H1 (cell line): ENCODE measurements around the gene CDC40. TPM values are rescaled to one million over a fixed set of nuclear protein-coding genes. Genes with fewer than 3 reads are reported as not detected.

ENCODE experiments used
- CTCF ChIA-PET: fragments of 300-600 bp; sonication (Branson Sonifier 250); formaldehyde crosslinking; loops from one replicate; lab custom pipeline; 2021; ENCODE audit not compliant: partially characterized antibody; lab: Charles Lee
- POLR2A ChIA-PET: fragments of 300-600 bp; sonication (Branson Sonifier 250); formaldehyde crosslinking; loops from one replicate; lab custom pipeline; 2021; ENCODE audit warnings: inconsistent platforms; ENCODE audit not compliant: partially characterized antibody; lab: Charles Lee
- DNase-seq, 2 experiments: peaks; one replicate each; pipeline versions ENCODE4 v3.0.0 to v3.0.0-alpha.2; 2010 to 2022; ENCODE audit warnings: low spot score in 2 of 2, low read depth in 1 of 2, mixed read lengths in 1 of 2
- FAIRE-seq: peaks from 2 replicates; lab custom pipeline; 2011; peaks lifted over from hg19 to GRCh38; lab: Jason Lieb, UNC
- H2AFZ ChIP-seq: 2 replicates; pipeline ENCODE4 v1.8.1; 2012; ENCODE audit warnings: low read length, inconsistent platforms
- H2AK5ac ChIP-seq: 2 replicates; pipeline ENCODE4 v1.6.1; 2013; ENCODE audit warnings: low read depth, low read length
- H2BK120ac ChIP-seq: replicated peaks from 2 replicates; pipeline ENCODE3; 2013; ENCODE audit warnings: low read depth, low read length, inconsistent platforms
- H2BK12ac ChIP-seq: 2 replicates; pipeline ENCODE4 v1.6.1; 2013; ENCODE audit warnings: low read depth, low read length
- H2BK15ac ChIP-seq: 2 replicates; pipeline ENCODE4 v1.6.1; 2013; ENCODE audit warnings: low read length
- H2BK20ac ChIP-seq: 2 replicates; pipeline ENCODE4 v1.6.1; 2013; ENCODE audit warnings: low read length
- H2BK5ac ChIP-seq: 2 replicates; pipeline ENCODE4 v1.6.1; 2013; ENCODE audit warnings: low read depth, low read length
- H3K14ac ChIP-seq: 2 replicates; pipeline ENCODE4 v1.6.1; 2013; ENCODE audit warnings: inconsistent platforms; ENCODE audit not compliant: insufficient read length
- H3K18ac ChIP-seq: 2 replicates; pipeline ENCODE4 v1.6.1; 2013; ENCODE audit warnings: low read length; ENCODE audit errors: extremely low read depth
- H3K23ac ChIP-seq: 2 replicates; pipeline ENCODE4 v1.6.1; 2013; ENCODE audit warnings: inconsistent platforms; ENCODE audit not compliant: insufficient read length
- H3K23me2 ChIP-seq: 2 replicates; pipeline ENCODE4 v1.6.1; 2013; ENCODE audit warnings: low read depth, low read length
- H3K27ac ChIP-seq: 2 replicates; pipeline ENCODE4 v1.6.1; 2011; ENCODE audit warnings: low read depth, low read length, inconsistent platforms
- H3K27me3 ChIP-seq, 4 experiments: replicated peaks in 1 of 4; 1 replicate in 1 of 4; 2 replicates in 3 of 4; pipeline versions ENCODE4 v1.6.1 to v1.8.1; 2011 to 2013; ENCODE audit warnings: low read length in 3 of 4, mild to moderate bottlenecking in 3 of 4, inconsistent platforms in 2 of 4, mixed read lengths in 2 of 4, moderate library complexity in 1 of 4; ENCODE audit not compliant: control insufficient read depth in 3 of 4, insufficient read depth in 3 of 4; ENCODE audit errors: extremely low read depth in 1 of 4
- H3K36me3 ChIP-seq, 4 experiments: 2 replicates each; pipeline versions ENCODE4 v1.6.1 to v1.8.1; 2011 to 2013; ENCODE audit warnings: mild to moderate bottlenecking in 4 of 4, low read length in 3 of 4, moderate library complexity in 2 of 4, control low read depth in 1 of 4, inconsistent platforms in 1 of 4; ENCODE audit not compliant: insufficient read depth in 4 of 4, control insufficient read depth in 2 of 4
- H3K4ac ChIP-seq: replicated peaks from 2 replicates; pipeline ENCODE3; 2013; ENCODE audit warnings: low read length, low read depth, mixed read lengths, inconsistent platforms; ENCODE audit not compliant: insufficient read length
- H3K4me1 ChIP-seq, 4 experiments: replicated peaks in 1 of 4; 1 replicate in 1 of 4; 2 replicates in 3 of 4; pipeline versions ENCODE4 v1.6.1 to v1.8.1; 2011 to 2013; ENCODE audit warnings: low read length in 3 of 4, inconsistent platforms in 2 of 4, mixed read lengths in 1 of 4; ENCODE audit not compliant: insufficient read depth in 4 of 4, control insufficient read depth in 3 of 4
- H3K4me2 ChIP-seq, 2 experiments: 2 replicates each; pipeline versions ENCODE4 v1.6.1 to v1.8.1; 2011 to 2013; ENCODE audit warnings: low read depth in 2 of 2, low read length in 2 of 2, control low read depth in 1 of 2, inconsistent platforms in 1 of 2, mild to moderate bottlenecking in 1 of 2; ENCODE audit not compliant: insufficient read depth in 1 of 2
- H3K4me3 ChIP-seq, 4 experiments: fragments of 200-600, 300-600 bp in 1 of 4; sonication (generic), shearing (Covaris generic), sonication (Bioruptor Twin) in 1 of 4; 2 replicates each; pipeline versions ENCODE4 v1.5.1 to v1.8.1; 2011 to 2016; ENCODE audit warnings: low read length in 4 of 4, low read depth in 3 of 4, control low read depth in 2 of 4, inconsistent platforms in 2 of 4, mild to moderate bottlenecking in 2 of 4, mixed read lengths in 1 of 4, moderate library complexity in 1 of 4; ENCODE audit not compliant: insufficient read depth in 2 of 4; ENCODE audit errors: extremely low read depth in 1 of 4
- H3K56ac ChIP-seq: replicated peaks from 2 replicates; pipeline ENCODE3; 2013; ENCODE audit warnings: low read depth, mild to moderate bottlenecking, mixed read lengths, low read length, inconsistent platforms; ENCODE audit not compliant: insufficient read length
- H3K79me1 ChIP-seq: 2 replicates; pipeline ENCODE4 v1.6.1; 2013; ENCODE audit warnings: low read depth, low read length, control low read depth
- H3K79me2 ChIP-seq, 2 experiments: 2 replicates each; pipeline versions ENCODE4 v1.6.1 to v1.8.1; 2012 to 2013; ENCODE audit warnings: low read length in 2 of 2, mild to moderate bottlenecking in 2 of 2, inconsistent platforms in 1 of 2; ENCODE audit not compliant: insufficient read depth in 2 of 2, control insufficient read depth in 1 of 2
- H3K9ac ChIP-seq, 4 experiments: replicated peaks in 1 of 4; 1 replicate in 1 of 4; 2 replicates in 3 of 4; pipeline versions ENCODE4 v1.6.1 to v1.8.1; 2011 to 2013; ENCODE audit warnings: low read depth in 3 of 4, low read length in 3 of 4, control low read depth in 2 of 4, mild to moderate bottlenecking in 2 of 4, moderate library complexity in 2 of 4, inconsistent platforms in 1 of 4; ENCODE audit errors: extremely low read depth in 1 of 4
- H3K9me3 ChIP-seq, 2 experiments: 2 replicates each; pipeline versions ENCODE4 v1.6.1 to v1.8.1; 2012 to 2013; ENCODE audit warnings: mild to moderate bottlenecking in 2 of 2, moderate library complexity in 2 of 2, control low read depth in 1 of 2, inconsistent platforms in 1 of 2, low read depth in 1 of 2, low read length in 1 of 2, mixed read lengths in 1 of 2; ENCODE audit not compliant: insufficient read depth in 2 of 2
- H4K20me1 ChIP-seq, 2 experiments: replicated peaks in 1 of 2; 2 replicates each; pipeline versions ENCODE3 to v1.8.1; 2011 to 2013; ENCODE audit warnings: inconsistent platforms in 2 of 2, low read length in 2 of 2, mild to moderate bottlenecking in 1 of 2; ENCODE audit not compliant: insufficient read depth in 2 of 2, control insufficient read depth in 1 of 2
- H4K5ac ChIP-seq: 2 replicates; pipeline ENCODE4 v1.6.1; 2013; ENCODE audit warnings: low read length, low read depth, mixed read lengths, inconsistent platforms; ENCODE audit not compliant: insufficient read length
- H4K8ac ChIP-seq: 2 replicates; pipeline ENCODE4 v1.8.0; 2013; ENCODE audit warnings: mild to moderate bottlenecking, moderate library complexity, low read length, inconsistent platforms; ENCODE audit not compliant: insufficient read depth; ENCODE audit errors: extremely low read depth
- H4K91ac ChIP-seq: replicated peaks from 2 replicates; pipeline ENCODE3; 2013; ENCODE audit warnings: low read length, mixed read lengths, inconsistent platforms; ENCODE audit not compliant: insufficient read length
- CHD1 ChIP-seq: IDR thresholded peaks from 2 replicates; pipeline ENCODE4 v1.6.1; 2012; ENCODE audit warnings: low read depth, low read length, improper control_type of control experiment
- EGR1 ChIP-seq: IDR thresholded peaks from 2 replicates; pipeline ENCODE4 v1.6.1; 2011; ENCODE audit warnings: low read depth, low read length, borderline replicate concordance
- GABPA ChIP-seq: IDR thresholded peaks from 2 replicates; pipeline ENCODE4 v1.6.1; 2011; ENCODE audit warnings: mild to moderate bottlenecking, low read length, moderate library complexity, borderline replicate concordance; ENCODE audit not compliant: insufficient read depth
- SP1 ChIP-seq: IDR thresholded peaks from 2 replicates; pipeline ENCODE4 v1.6.1; 2011; ENCODE audit warnings: low read depth, low read length
- ZNF274 ChIP-seq: IDR thresholded peaks from 2 replicates; pipeline ENCODE4 v1.7.0; 2012; ENCODE audit warnings: low read length, borderline replicate concordance; ENCODE audit errors: extremely low read depth
- WGBS, 2 experiments: shearing (Covaris generic) in 1 of 2; methylation state at CpG; one replicate each; pipeline versions ENCODE4 v1.1.6 to v1.1.7; 2013 to 2015; ENCODE audit warnings: low lambda C conversion rate in 2 of 2, mixed read lengths in 2 of 2, inconsistent platforms in 1 of 2, low coverage in 1 of 2, missing lambda C conversion rate in 1 of 2; ENCODE audit not compliant: insufficient replicate concordance in 2 of 2, insufficient coverage in 1 of 2, insufficient read length in 1 of 2; ENCODE audit errors: extremely low coverage in 1 of 2, missing lambda C conversion rate in 1 of 2; 5-methylcytosine and 5-hydroxymethylcytosine counted together
- polyA plus RNA-seq, 7 experiments: library from polyadenylated mRNA; depleted of rRNA in 3 of 7; stranded (reverse) in 5 of 7; unstranded in 2 of 7; fragments of >200 nt in 5 of 7; fragments of 200-250 nt in 2 of 7; gene quantifications; 1 replicate in 5 of 7; 2 replicates in 1 of 7; 4 replicates in 1 of 7; pipeline versions ENCODE4 v1.2.1 to v1.2.3, GENCODE V29; 2011 to 2013; ENCODE audit warnings: missing spikeins in 2 of 7, mixed read lengths in 2 of 7
- total RNA-seq: library from RNA; stranded (reverse); fragmentation: NEBNext Ultra II Directional; extraction: Animal tissue kit (Norgen Biotek cat#: 25700); gene quantifications from 2 replicates; pipeline ENCODE4 v1.2.1, GENCODE V29; 2021

The CDC40 gene
- total and polyA plus RNA-seq, 2 of the 8 experiments (the other 6 are each of a cell fraction or from before 2014, with no cell fraction given): 7.3 to 27.2 TPM

- 77% methylated on average over 2 of the region's 2 CpGs; no CpG with 5 or more reads in 1 of the 2 experiments for WGBS, 2 experiments
- no peak overlapping the region for H2BK120ac ChIP-seq
- no peaks in the 10 kb centered on the region for H4K20me1 ChIP-seq
- H3K9ac ChIP-seq: no peak overlapping the region
- POLR2A ChIA-PET: interaction anchor here (0.7 to 1.1 kb wide), 3 partner anchors 14 to 28 kb away, joined by 3 to 4 read pairs (median 4); no protein-coding TSS in a partner anchor
- H4K5ac ChIP-seq: no peak overlapping the region
- H3K18ac ChIP-seq: no peak overlapping the region
- TF ChIP-seq CHD1 (no peak), SP1 (no peak), EGR1 (no peak), GABPA (no peak), ZNF274 (no peak)
- no peaks in the 10 kb centered on the region for H3K79me2 ChIP-seq
- H3K23me2 ChIP-seq: no peaks in the 10 kb centered on the region
- H3K14ac ChIP-seq: no peak overlapping the region
- no peaks in the 10 kb centered on the region for H3K79me1 ChIP-seq
- no peaks in the 10 kb centered on the region for H3K36me3 ChIP-seq
- H2BK12ac ChIP-seq: no peak overlapping the region; the same call in 1 of the 2 replicates
- H3K4me3 ChIP-seq: peak overlapping the region in 1 of 4 experiments; percentile 38; a peak in 1 of 8 replicates
- H2BK5ac ChIP-seq: peak overlapping the region; percentile 74; the same call in 1 of the 2 replicates
- peak overlapping the region; percentile 30; the same call in 1 of the 2 replicates for H2AFZ ChIP-seq
- peaks cover 0 to 1% (median 0%) of the 10 kb centered on the region in 4 experiments; a peak in 1 of 7 replicates for H3K27me3 ChIP-seq
- H3K4me1 ChIP-seq: peaks cover 0 to 5% (median 3%) of the 10 kb centered on the region in 4 experiments; a peak in 3 of 7 replicates
- H4K8ac ChIP-seq: no peak overlapping the region
- peak overlapping the region; percentile 41; the same call in 1 of the 2 replicates for H3K27ac ChIP-seq
- H2AK5ac ChIP-seq: no peak overlapping the region
- CTCF ChIA-PET: interaction anchor here (1.5 kb wide), 1 partner anchor 122 kb away, joined by 5 read pairs; no protein-coding TSS in a partner anchor
- H3K4ac ChIP-seq: no peak overlapping the region
- H3K4me2 ChIP-seq: peak overlapping the region; percentile 14 to 15; a peak in 1 of 4 replicates
- H4K91ac ChIP-seq: no peak overlapping the region
- H3K9me3 ChIP-seq: no peaks in the 10 kb centered on the region
- FAIRE-seq (no peak), DNase-seq (no peak)
- 0 out of 2 replicates have a peak overlapping the region, but pooled peaks have one; percentile 7 for H2BK20ac ChIP-seq
- no peak overlapping the region for H2BK15ac ChIP-seq
- no peak overlapping the region for H3K56ac ChIP-seq
- H3K23ac ChIP-seq: no peak overlapping the region
Observed at GRCh38 chr6:110269623-110270022, 89.4 kb downstream of the CDC40 start.
